Right kidney (tissue), 9 donors: ENCODE data around the gene FBF1.
"Not testable (repeated sequence)": the region's sequence is repeated elsewhere in the genome, so short reads cannot be mapped to it uniquely, and the experiment has no call there.

Source experiments
- DNase-seq: peaks from one replicate; pipeline ENCODE4 v3.0.0-alpha.2; 2016
- long read RNA-seq, 8 donors: transcript quantifications; one replicate each; lab custom pipeline, GENCODE V29; 2026

FBF1 gene, protein sequence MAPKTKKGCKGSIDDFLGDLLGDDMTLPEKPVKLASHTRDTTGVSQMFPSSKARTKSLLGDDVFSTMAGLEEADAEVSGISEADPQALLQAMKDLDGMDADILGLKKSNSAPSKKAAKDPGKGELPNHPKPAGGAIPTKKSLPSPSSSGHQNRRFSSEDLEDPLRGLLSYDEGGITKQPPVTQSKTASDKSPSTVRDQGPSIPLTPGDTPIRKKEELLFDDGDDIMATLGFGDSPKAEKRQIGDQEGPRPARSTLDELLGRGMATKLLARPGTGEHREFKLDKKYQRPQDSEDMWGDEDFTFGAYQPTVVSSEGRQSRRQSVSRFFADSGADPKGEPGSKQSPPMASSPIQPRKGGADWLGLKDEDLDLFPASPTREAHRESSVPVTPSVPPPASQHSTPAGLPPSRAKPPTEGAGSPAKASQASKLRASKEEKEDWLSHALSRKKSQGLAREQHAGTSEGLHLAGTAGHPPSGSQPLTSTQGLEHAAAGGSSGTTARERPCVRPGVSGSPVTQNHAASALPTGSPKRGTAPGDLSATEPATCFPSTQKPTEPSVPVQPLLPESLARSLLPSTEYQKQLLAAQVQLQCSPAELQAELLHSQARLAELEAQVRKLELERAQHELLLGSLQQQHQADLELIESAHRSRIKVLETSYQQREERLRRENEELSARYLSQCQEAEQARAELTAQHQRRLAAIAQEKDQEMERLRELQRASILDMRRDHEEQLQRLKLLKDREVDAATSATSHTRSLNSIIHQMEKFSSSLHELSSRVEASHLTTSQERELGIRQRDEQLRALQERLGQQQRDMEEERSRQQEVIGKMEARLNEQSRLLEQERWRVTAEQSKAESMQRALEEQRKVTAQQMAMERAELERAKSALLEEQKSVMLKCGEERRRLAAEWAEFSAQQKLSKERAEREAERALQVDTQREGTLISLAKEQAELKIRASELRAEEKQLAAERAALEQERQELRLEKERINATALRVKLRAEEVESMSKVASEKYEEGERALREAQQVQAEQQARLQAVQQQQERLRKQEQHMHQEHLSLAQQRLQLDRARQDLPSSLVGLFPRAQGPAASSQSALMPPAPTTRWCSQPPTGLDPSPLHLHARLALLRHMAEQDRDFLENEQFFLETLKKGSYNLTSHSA
- long read RNA-seq, donor 1 = 0 reads
- long read RNA-seq, donor 2 = 0 reads
- long read RNA-seq, donor 3 = 0 reads
- long read RNA-seq, donor 4 = 0 reads
- long read RNA-seq, donor 5, partial matches to known transcripts = 0 of 1 reads
- long read RNA-seq, donor 5, other reads (novel, unspliced or antisense) = 0 of 1 reads
- long read RNA-seq, donor 6 = 0 reads
- long read RNA-seq, donor 7 = 0 reads
- long read RNA-seq, donor 8 = 0 reads

- peak; percentile 89 for DNase-seq
Observed at GRCh38 chr17:75940727-75941441, at the start of gene FBF1. Gene FBF1, minus strand, starts transcription at chr17:75941042. Its CDS starts 2,893 bp downstream, at chr17:75938149.

DNA sequence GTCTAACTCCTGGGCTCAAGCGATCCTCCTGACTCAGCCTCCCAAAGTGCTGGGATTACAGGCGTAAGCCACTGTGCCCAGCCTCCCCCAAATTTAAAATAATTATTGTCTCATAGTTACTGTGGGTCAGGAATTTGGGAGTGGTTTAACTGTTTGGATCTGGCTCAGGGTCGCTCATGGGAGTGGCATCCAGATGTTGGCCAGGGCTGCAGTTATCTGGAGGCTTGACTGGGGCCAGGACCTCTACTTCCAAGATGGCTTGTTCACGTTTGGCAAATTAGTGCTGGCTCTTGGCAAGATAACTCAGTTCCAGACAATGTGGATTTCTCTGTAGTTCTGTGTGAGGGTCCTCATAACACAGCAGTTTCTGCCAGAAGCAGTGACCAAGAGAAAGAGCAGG is 46.2 kb upstream of the FBF1 start:
- DNase-seq = no peak

DNA sequence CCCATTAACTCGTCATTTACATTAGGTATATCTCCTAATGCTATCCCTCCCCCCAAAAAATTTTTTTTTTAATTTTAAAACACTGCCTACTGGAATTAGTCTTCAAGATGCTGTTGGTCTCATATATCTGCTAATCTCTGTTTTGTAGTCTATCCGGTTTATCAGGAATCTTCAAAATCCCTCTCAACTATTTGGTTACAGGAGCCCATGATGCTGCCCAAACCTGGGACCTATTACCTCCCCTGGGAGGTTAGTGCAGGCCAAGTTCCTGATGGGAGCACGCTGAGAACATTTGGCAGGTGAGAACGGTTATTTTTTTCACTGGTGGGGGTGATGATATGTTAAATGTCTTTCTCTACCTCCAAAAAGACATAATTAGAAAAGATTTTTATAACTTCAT is 45.1 kb upstream of the FBF1 start:
- no peak for DNase-seq

- peak; percentile 1 for DNase-seq
Observed at GRCh38 chr17:75983501-75984181, 42.8 kb upstream of the FBF1 start.

DNA sequence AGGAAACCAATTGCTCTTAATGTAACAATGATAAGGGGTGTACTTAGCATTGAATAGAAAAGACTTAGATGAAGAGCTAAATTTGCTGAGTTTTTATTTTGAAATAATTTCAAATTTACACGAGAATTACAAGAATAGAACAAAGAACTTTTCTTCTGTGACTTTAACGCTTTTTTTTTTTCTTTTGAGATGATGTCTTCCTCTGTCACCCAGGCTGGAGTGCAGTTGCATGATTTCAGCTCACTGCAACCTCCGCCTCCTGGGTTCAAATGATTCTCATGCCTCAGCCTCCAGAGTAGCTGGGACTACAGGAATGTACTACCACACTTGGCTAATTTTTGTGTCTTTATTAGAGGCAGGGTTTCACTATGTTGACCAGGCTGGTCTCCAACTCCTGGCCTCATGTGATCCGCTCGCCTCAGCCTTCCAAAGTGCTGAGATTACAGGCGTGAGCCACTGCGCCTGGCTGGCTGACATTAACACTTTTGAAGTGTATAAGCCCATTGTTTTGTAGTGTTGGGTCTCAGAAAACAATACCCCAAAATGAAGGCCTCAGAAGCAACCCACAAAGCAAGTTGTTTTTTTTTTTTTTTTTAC is 40.3 kb upstream of the FBF1 start:
- no peak for DNase-seq

GRCh38 chr17:75980188-75981018 is 39.6 kb upstream of the FBF1 start:
- DNase-seq = no peak

DNA sequence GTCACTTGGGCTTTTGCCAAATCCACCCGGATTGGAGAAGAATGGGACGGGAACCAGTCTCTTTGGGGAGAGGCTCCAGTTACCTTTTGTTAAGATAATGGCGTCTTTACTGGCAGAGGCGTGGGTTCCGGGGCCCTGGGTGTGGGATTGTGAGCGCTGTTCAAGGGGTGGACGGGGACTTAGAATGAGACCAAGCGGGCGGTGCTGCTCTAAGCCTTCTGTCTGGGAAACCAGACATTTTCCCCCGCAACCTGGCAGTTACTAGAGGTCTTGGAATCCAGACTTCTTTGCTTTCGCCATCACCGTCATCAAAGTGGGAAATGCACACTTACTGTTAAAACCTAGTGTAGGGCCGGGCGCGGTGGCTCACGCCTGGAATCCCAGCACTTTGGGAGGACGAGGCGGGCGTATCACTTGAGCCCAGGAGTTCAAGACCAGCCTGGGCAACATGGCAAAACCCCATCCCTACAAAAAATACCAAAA is 38.9 kb upstream of the FBF1 start:
- peak; percentile 94 for DNase-seq

DNA sequence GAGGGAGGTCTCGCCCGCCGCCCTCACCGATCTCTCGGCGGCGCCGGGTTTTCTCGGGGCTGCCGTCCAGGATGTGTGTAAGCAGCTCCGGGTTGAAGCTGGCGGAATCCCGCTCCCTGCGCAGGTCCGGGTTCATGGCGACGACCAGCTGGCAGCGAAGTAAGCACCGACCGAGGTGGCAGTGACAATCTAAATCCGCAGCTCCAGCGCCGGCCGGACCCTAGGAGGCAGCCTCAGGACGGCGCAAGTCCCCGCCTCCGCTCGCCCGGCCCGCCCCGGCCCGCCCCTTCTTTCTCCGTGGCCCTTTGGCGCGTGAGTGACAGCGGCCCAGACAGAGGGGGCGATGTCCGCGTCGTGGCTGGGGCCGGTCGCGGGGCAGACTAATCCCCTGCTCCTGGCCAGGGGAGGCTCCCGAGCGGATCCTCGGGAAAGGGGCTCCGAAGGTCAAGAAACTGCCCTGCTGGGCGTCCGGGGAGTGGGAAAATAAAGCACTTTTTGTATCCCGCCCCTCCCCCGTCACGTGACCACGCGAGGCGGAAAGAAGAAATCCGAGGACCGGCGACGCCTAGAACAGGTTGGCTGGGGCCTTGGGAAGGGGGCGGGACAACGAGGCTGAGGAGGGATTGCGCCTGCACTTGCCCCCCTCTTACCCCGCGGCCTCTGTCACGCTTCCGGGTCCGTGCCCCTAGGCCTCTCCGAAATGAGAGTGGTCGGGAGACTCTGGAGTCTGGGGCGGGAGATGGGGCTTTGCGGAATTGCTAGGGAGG is 38.3 kb upstream of the FBF1 start, which contains the start of the genes ACOX1 and TEN1:
Gene ACOX1, minus strand, starts transcription at position 229 of the 767 bp plus-strand sequence. Its CDS starts 93 bp downstream, at position 136.
Gene TEN1, plus strand, starts transcription at position 303 of the 767 bp plus-strand sequence. CDS start 6,953 bp downstream, outside the sequence.
- peak; percentile 99 for DNase-seq

GRCh38 chr17:75976175-75976848 is 35.5 kb upstream of the FBF1 start:
- no peak for DNase-seq

- no peak for DNase-seq
Observed at GRCh38 chr17:75975757-75976174, 34.9 kb upstream of the FBF1 start.

- DNase-seq = not testable (repeated sequence)
Observed at GRCh38 chr17:75975187-75975586, 34.3 kb upstream of the FBF1 start.

GRCh38 chr17:75970626-75971025 is 29.8 kb upstream of the FBF1 start:
- DNase-seq = no peak

DNA sequence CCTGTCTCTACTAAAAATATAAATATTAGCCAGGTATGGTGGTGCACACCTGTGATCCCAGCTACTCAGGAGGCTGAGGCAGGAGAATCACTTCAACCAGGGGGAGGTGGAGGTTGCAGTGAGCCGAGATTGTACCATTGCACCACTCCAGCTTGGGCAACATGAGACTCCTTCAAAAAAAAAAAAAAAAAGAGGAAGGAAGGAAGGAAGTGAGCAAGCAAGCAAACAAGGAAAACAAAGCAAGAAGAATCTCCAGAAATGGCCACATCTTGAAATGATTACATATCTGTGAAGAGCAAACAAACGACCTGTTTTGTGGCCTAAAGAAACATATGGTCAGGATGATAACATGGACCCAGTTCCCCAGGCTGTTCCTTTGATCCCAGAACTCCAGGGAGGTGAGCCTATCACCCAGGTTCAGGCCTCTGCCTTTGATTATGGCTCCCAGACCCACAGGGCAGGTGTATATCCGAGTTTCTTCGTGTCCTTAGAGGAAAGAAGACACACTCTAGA is 29.2 kb upstream of the FBF1 start:
- DNase-seq = no peak

GRCh38 chr17:75969044-75969443 is 28.2 kb upstream of the FBF1 start:
- not testable (repeated sequence) for DNase-seq

GRCh38 chr17:75965468-75965867 is 24.6 kb upstream of the FBF1 start:
- DNase-seq = no peak

- no peak for DNase-seq
Observed at GRCh38 chr17:75959839-75960511, 19.1 kb upstream of the FBF1 start.
